Liver (tissue), 9 donors: Measurements from ENCODE around the gene BTG3. TPM values are rescaled to one million over a fixed set of nuclear protein-coding genes. Genes with fewer than 3 reads are reported as not detected.

ENCODE experiments used
- DNase-seq: peaks from one replicate; pipeline ENCODE4 v3.0.0-alpha.2; 2017; ENCODE audit warnings: low spot score
- H3K27ac ChIP-seq, 2 donors: one replicate each; pipeline ENCODE4 v1.7.0; 2013; ENCODE audit warnings: inconsistent platforms in 2 of 2, low read length in 2 of 2, control low read depth in 1 of 2, low read depth in 1 of 2, mild to moderate bottlenecking in 1 of 2
- H3K27me3 ChIP-seq, 4 donors: one replicate each; pipeline versions ENCODE4 v1.6.1 to v1.7.0; 2013; ENCODE audit warnings: low read length in 3 of 4, inconsistent platforms in 1 of 4, mild to moderate bottlenecking in 1 of 4, moderate library complexity in 1 of 4; ENCODE audit not compliant: control insufficient read depth in 4 of 4, insufficient read depth in 4 of 4
- H3K36me3 ChIP-seq, 4 donors: one replicate each; pipeline versions ENCODE4 v1.6.1 to v1.7.0; 2013; ENCODE audit warnings: low read length in 3 of 4, mild to moderate bottlenecking in 3 of 4, low read depth in 1 of 4, moderate library complexity in 1 of 4; ENCODE audit not compliant: control insufficient read depth in 4 of 4, insufficient read depth in 3 of 4
- H3K4me1 ChIP-seq, 4 donors: one replicate each; pipeline versions ENCODE4 v1.6.1 to v1.7.0; 2013; ENCODE audit warnings: low read length in 3 of 4, mild to moderate bottlenecking in 3 of 4, moderate library complexity in 1 of 4; ENCODE audit not compliant: control insufficient read depth in 4 of 4, insufficient read depth in 4 of 4
- H3K4me3 ChIP-seq, 3 donors: one replicate each; pipeline versions ENCODE4 v1.6.1 to v1.7.0; 2013; ENCODE audit warnings: low read length in 3 of 3, control low read depth in 1 of 3, low read depth in 1 of 3, mild to moderate bottlenecking in 1 of 3
- H3K9ac ChIP-seq, 2 donors: one replicate each; pipeline ENCODE4 v1.7.0; 2013; ENCODE audit warnings: low read length in 2 of 2, mild to moderate bottlenecking in 2 of 2, moderate library complexity in 2 of 2, control low read depth in 1 of 2, low read depth in 1 of 2
- H3K9me3 ChIP-seq, 4 donors: one replicate each; pipeline versions ENCODE4 v1.6.1 to v1.7.0; 2013; ENCODE audit warnings: low read length in 3 of 4; ENCODE audit not compliant: control insufficient read depth in 4 of 4
- EGR1 ChIP-seq, 2 donors: IDR thresholded peaks; 2 replicates each; pipeline ENCODE4 v1.6.1; 2016 to 2018; ENCODE audit warnings: antibody characterized with exemption in 2 of 2, low read depth in 2 of 2
- FOXA1 ChIP-seq: IDR thresholded peaks from 2 replicates; pipeline ENCODE4 v1.6.1; 2016; ENCODE audit warnings: antibody characterized with exemption
- FOXA2 ChIP-seq: IDR thresholded peaks from 2 replicates; pipeline ENCODE4 v1.6.1; 2016; ENCODE audit warnings: antibody characterized with exemption
- GABPA ChIP-seq, 2 donors: IDR thresholded peaks in 1 of 2; conservative IDR thresholded peaks in 1 of 2; 2 replicates each; pipeline ENCODE4 v1.6.1; 2016; ENCODE audit warnings: antibody characterized with exemption in 2 of 2, mild to moderate bottlenecking in 1 of 2, moderate library complexity in 1 of 2
- HNF4A ChIP-seq, 2 donors: conservative IDR thresholded peaks; 2 replicates each; pipeline ENCODE4 v1.6.1; 2016; ENCODE audit warnings: antibody characterized with exemption in 2 of 2, mild to moderate bottlenecking in 2 of 2
- HNF4G ChIP-seq: IDR thresholded peaks from 2 replicates; pipeline ENCODE4 v1.6.1; 2016; ENCODE audit warnings: antibody characterized with exemption
- JUND ChIP-seq, 2 donors: IDR thresholded peaks; 2 replicates each; pipeline ENCODE4 v1.6.1; 2016; ENCODE audit warnings: antibody characterized with exemption in 2 of 2
- NR2F2 ChIP-seq: IDR thresholded peaks from 2 replicates; pipeline ENCODE4 v1.6.1; 2016; ENCODE audit warnings: antibody characterized with exemption
- RAD21 ChIP-seq, 2 donors: IDR thresholded peaks; 2 replicates each; pipeline ENCODE4 v1.6.1; 2016; ENCODE audit warnings: antibody characterized with exemption in 2 of 2, mild to moderate bottlenecking in 2 of 2
- RXRA ChIP-seq, 2 donors: IDR thresholded peaks; 2 replicates each; pipeline ENCODE4 v1.6.1; 2017 to 2018; ENCODE audit warnings: antibody characterized with exemption in 2 of 2, mild to moderate bottlenecking in 1 of 2
- SP1 ChIP-seq: IDR thresholded peaks from 2 replicates; pipeline ENCODE4 v1.6.1; 2018; ENCODE audit warnings: antibody characterized with exemption, mild to moderate bottlenecking
- TAF1 ChIP-seq: conservative IDR thresholded peaks from 2 replicates; pipeline ENCODE4 v1.6.1; 2016; ENCODE audit warnings: antibody characterized with exemption, mild to moderate bottlenecking
- YY1 ChIP-seq: IDR thresholded peaks from 2 replicates; pipeline ENCODE4 v1.6.1; 2016; ENCODE audit warnings: antibody characterized with exemption, mild to moderate bottlenecking
- WGBS: extraction: QIAGEN DNeasy Blood & Tissue Kit; methylation state at CpG from one replicate; pipeline ENCODE4 v1.1.7; 2013; 5-methylcytosine and 5-hydroxymethylcytosine counted together
- polyA plus RNA-seq, 2 donors: library from polyadenylated mRNA; stranded (reverse) in 1 of 2; unstranded in 1 of 2; fragments of 200-250 nt in 1 of 2; fragments of >200 nt in 1 of 2; fragmentation: Nextera tagmentation in 1 of 2; extraction: Ambion mirVana in 1 of 2; gene quantifications; one replicate each; pipeline versions ENCODE4 v1.2.1 to v1.2.3, GENCODE V29; 2013 to 2015
- total RNA-seq, 2 donors: library from RNA; depleted of rRNA; stranded (reverse); fragments of >200 nt; gene quantifications; one replicate each; pipeline ENCODE4 v1.2.3, GENCODE V29; 2014
- TF ChIP-seq, protein P1 (sequence below): IDR thresholded peaks from 2 replicates; pipeline ENCODE4 v1.6.1; 2016; ENCODE audit warnings: antibody characterized with exemption
- TF ChIP-seq, protein P2 (sequence below): fragments of 150-350 bp; IDR thresholded peaks from 2 replicates; pipeline ENCODE4 v1.5.1; 2017; ENCODE audit warnings: improper control_type of control experiment, low read depth, low read length; ENCODE audit not compliant: missing input control
- TF ChIP-seq, protein P3 (sequence below): IDR thresholded peaks from 2 replicates; pipeline ENCODE4 v1.6.1; 2016; ENCODE audit warnings: antibody characterized with exemption, mild to moderate bottlenecking
- TF ChIP-seq, protein P4 (sequence below): IDR thresholded peaks from 2 replicates; pipeline ENCODE4 v1.6.1; 2016; ENCODE audit warnings: antibody characterized with exemption
- TF ChIP-seq, protein P5 (sequence below): IDR thresholded peaks from 2 replicates; pipeline ENCODE4 v1.6.1; 2016; ENCODE audit warnings: antibody characterized with exemption
- donor health status: healthy.
- donor health status: healthy.
- donor health status: healthy.
- donor health status: healthy.
- donor health status: healthy.

Gene BTG3
- total and polyA plus RNA-seq, 4 donors = 4.1 to 25.5 (median 5.5) TPM

DNA sequence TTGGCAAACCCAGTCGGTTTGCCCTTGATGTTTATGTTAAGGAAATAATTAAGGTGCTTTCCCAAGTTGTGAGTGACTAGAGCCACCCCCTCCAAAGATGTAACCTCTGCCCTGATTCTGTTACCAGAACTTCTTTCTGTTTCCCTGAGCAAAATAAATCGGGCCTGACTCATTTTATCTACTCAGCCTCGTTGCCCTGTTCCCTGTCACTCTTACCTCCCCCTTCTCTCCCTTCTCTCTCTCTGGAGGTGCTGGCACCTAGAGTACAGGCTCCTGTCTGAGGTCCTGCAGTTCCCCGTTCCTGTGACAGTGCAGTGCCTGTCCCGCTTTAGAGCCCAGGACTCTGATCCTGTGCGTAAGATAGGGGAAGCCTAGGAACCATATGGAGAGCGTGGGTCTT is 64.4 kb downstream of the BTG3 start:
- Histone ChIP-seq H3K4me1 (peaks cover 0 to 27% (median 17%) of the 10 kb centered on the region in 4 donors), H3K36me3 (peaks cover 0 to 11% (median 4%) of the 10 kb centered on the region in 4 donors), H3K4me3 (no peak overlapping the region), H3K9ac (no peak overlapping the region), H3K27me3 (no peaks in the 10 kb centered on the region), H3K9me3 (no peaks in the 10 kb centered on the region), H3K27ac (no peak overlapping the region)
- WGBS = 78% methylated on average over 7 of the region's 7 CpGs
- no peak for DNase-seq
- no peak for TF ChIP-seq FOXA1
- no peak for TF ChIP-seq RXRA (IDR thresholded peaks at IDR 0.05)
- no peak for TF ChIP-seq NR2F2
- TF ChIP-seq SP1 = no peak

DNA sequence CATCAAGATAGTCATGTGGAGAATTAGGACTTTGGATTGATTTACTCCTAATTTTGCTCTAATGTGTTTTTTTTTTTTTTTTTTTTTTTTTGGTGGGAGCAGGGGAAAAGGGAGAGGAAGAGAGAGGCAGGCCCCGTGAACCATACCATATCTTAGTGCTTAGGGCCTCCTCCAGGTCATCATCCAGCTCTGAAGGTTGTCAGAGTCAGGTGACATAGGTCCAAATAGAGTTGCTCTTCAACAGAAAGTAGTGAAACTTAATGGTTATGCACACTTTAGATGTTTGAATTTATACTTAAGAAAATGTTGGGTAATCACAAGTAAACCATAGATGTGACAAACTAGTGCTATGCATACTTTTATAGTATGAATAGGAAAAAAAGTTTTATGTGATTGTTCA is 67.7 kb downstream of the BTG3 start:
- H3K9me3 ChIP-seq = no peaks in the 10 kb centered on the region
- H3K27me3 ChIP-seq = no peaks in the 10 kb centered on the region
- H3K4me1 ChIP-seq = peaks cover 4 to 47% (median 38%) of the 10 kb centered on the region in 4 donors
- no peak for DNase-seq
- H3K36me3 ChIP-seq = peaks cover 0 to 11% (median 2%) of the 10 kb centered on the region in 4 donors
- H3K27ac ChIP-seq = no peak overlapping the region
- H3K4me3 ChIP-seq = no peak overlapping the region
- H3K9ac ChIP-seq = no peak overlapping the region
- TF ChIP-seq HNF4G (no peak), NR2F2 (no peak), YY1 (no peak), GABPA (IDR thresholded peaks at IDR 0.05 in 1 of 2, conservative IDR thresholded peaks at IDR 0.05 in 1 of 2) (no peak), RAD21 (IDR thresholded peaks at IDR 0.05) (no peak), HNF4A (conservative IDR thresholded peaks at IDR 0.05) (no peak), FOXA1 (no peak), EGR1 (IDR thresholded peaks at IDR 0.05; ENCODE audit: low read depth in 2 of 2) (no peak), RXRA (IDR thresholded peaks at IDR 0.05) (no peak), FOXA2 (no peak), JUND (IDR thresholded peaks at IDR 0.05) (no peak), TAF1 (no peak)
- TF ChIP-seq, protein P1, sequence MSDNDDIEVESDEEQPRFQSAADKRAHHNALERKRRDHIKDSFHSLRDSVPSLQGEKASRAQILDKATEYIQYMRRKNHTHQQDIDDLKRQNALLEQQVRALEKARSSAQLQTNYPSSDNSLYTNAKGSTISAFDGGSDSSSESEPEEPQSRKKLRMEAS = no peak
- TF ChIP-seq, protein P2, sequence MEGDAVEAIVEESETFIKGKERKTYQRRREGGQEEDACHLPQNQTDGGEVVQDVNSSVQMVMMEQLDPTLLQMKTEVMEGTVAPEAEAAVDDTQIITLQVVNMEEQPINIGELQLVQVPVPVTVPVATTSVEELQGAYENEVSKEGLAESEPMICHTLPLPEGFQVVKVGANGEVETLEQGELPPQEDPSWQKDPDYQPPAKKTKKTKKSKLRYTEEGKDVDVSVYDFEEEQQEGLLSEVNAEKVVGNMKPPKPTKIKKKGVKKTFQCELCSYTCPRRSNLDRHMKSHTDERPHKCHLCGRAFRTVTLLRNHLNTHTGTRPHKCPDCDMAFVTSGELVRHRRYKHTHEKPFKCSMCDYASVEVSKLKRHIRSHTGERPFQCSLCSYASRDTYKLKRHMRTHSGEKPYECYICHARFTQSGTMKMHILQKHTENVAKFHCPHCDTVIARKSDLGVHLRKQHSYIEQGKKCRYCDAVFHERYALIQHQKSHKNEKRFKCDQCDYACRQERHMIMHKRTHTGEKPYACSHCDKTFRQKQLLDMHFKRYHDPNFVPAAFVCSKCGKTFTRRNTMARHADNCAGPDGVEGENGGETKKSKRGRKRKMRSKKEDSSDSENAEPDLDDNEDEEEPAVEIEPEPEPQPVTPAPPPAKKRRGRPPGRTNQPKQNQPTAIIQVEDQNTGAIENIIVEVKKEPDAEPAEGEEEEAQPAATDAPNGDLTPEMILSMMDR = no peak
- TF ChIP-seq, protein P3, sequence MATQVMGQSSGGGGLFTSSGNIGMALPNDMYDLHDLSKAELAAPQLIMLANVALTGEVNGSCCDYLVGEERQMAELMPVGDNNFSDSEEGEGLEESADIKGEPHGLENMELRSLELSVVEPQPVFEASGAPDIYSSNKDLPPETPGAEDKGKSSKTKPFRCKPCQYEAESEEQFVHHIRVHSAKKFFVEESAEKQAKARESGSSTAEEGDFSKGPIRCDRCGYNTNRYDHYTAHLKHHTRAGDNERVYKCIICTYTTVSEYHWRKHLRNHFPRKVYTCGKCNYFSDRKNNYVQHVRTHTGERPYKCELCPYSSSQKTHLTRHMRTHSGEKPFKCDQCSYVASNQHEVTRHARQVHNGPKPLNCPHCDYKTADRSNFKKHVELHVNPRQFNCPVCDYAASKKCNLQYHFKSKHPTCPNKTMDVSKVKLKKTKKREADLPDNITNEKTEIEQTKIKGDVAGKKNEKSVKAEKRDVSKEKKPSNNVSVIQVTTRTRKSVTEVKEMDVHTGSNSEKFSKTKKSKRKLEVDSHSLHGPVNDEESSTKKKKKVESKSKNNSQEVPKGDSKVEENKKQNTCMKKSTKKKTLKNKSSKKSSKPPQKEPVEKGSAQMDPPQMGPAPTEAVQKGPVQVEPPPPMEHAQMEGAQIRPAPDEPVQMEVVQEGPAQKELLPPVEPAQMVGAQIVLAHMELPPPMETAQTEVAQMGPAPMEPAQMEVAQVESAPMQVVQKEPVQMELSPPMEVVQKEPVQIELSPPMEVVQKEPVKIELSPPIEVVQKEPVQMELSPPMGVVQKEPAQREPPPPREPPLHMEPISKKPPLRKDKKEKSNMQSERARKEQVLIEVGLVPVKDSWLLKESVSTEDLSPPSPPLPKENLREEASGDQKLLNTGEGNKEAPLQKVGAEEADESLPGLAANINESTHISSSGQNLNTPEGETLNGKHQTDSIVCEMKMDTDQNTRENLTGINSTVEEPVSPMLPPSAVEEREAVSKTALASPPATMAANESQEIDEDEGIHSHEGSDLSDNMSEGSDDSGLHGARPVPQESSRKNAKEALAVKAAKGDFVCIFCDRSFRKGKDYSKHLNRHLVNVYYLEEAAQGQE = no peak
- TF ChIP-seq, protein P4, sequence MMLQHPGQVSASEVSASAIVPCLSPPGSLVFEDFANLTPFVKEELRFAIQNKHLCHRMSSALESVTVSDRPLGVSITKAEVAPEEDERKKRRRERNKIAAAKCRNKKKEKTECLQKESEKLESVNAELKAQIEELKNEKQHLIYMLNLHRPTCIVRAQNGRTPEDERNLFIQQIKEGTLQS = no peak
- TF ChIP-seq, protein P5, sequence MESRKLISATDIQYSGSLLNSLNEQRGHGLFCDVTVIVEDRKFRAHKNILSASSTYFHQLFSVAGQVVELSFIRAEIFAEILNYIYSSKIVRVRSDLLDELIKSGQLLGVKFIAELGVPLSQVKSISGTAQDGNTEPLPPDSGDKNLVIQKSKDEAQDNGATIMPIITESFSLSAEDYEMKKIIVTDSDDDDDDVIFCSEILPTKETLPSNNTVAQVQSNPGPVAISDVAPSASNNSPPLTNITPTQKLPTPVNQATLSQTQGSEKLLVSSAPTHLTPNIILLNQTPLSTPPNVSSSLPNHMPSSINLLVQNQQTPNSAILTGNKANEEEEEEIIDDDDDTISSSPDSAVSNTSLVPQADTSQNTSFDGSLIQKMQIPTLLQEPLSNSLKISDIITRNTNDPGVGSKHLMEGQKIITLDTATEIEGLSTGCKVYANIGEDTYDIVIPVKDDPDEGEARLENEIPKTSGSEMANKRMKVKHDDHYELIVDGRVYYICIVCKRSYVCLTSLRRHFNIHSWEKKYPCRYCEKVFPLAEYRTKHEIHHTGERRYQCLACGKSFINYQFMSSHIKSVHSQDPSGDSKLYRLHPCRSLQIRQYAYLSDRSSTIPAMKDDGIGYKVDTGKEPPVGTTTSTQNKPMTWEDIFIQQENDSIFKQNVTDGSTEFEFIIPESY = no peak
- 90% methylated on average over 1 of the region's 1 CpG for WGBS
